Measurements from ENCODE around the gene TUBA3E. TPM values are rescaled to one million over a fixed set of nuclear protein-coding genes. Genes with fewer than 3 reads are reported as not detected.
"Not testable (repeated sequence)": the region's sequence is repeated elsewhere in the genome, so short reads cannot be mapped to it uniquely, and the experiment has no call there.

Gene TUBA3E
- total and polyA plus RNA-seq, 8 donors: 0.11 TPM; not detected in 7

DNA sequence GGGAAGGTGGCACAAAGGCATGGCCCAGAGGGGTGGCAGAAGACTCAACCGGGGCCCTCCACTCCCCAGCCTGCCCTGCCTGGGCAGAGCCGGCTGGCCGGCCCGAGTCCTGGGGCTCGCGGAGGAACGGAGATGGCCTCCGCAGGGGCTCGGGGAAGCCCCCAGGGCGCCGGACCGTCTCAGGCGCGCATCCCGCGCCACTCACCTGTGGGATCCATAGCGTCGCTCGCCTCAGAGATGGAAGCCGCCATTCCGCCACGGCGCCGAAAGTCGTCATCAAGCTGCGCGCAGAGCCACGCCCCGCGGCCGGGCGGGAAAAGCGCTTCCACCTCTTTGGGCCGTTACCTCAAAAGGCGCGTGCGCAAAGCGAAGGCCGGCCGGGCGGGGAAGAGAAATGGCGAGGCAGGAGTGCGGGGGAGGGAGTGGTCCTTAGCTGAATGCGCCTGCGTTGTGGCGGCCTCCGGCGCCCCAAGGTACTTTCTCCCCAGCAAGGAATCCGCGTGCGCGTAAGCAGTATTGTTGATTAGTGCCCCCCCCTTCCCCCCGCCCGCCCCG is 16.8 kb downstream of the TUBA3E start, which contains the start of gene SMPD4:
Gene SMPD4, minus strand, starts transcription at position 278 of the 555 bp plus-strand sequence. CDS start 5,010 bp downstream, outside the sequence.
- ATAC-seq (peak; percentile 90 to 95 (median 92)), FAIRE-seq (no peak), DNase-seq (peak; percentile 97 to 99 (median 98))
- TF ChIP-seq, protein P1, sequence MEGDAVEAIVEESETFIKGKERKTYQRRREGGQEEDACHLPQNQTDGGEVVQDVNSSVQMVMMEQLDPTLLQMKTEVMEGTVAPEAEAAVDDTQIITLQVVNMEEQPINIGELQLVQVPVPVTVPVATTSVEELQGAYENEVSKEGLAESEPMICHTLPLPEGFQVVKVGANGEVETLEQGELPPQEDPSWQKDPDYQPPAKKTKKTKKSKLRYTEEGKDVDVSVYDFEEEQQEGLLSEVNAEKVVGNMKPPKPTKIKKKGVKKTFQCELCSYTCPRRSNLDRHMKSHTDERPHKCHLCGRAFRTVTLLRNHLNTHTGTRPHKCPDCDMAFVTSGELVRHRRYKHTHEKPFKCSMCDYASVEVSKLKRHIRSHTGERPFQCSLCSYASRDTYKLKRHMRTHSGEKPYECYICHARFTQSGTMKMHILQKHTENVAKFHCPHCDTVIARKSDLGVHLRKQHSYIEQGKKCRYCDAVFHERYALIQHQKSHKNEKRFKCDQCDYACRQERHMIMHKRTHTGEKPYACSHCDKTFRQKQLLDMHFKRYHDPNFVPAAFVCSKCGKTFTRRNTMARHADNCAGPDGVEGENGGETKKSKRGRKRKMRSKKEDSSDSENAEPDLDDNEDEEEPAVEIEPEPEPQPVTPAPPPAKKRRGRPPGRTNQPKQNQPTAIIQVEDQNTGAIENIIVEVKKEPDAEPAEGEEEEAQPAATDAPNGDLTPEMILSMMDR (IDR thresholded peaks at IDR 0.05): no peak
- Histone ChIP-seq H3K9me3 (no peaks in the 10 kb centered on the region), H3K27me3 (no peaks in the 10 kb centered on the region), H3K36me3 (no peaks in the 10 kb centered on the region), H3K4me1 (peaks cover 6% of the 10 kb centered on the region in 3 donors), H3K27ac (peak within 1 kb of the TSS; percentile 79 to 92 (median 89)), H3K4me3 (peak within 1 kb of the TSS; percentile 70 to 98 (median 86))
- intact Hi-C loops (cut with DNase I): no loop called here
- 0% methylated on average over 52 to 55 of the region's 55 CpGs for WGBS, 2 donors

DNA sequence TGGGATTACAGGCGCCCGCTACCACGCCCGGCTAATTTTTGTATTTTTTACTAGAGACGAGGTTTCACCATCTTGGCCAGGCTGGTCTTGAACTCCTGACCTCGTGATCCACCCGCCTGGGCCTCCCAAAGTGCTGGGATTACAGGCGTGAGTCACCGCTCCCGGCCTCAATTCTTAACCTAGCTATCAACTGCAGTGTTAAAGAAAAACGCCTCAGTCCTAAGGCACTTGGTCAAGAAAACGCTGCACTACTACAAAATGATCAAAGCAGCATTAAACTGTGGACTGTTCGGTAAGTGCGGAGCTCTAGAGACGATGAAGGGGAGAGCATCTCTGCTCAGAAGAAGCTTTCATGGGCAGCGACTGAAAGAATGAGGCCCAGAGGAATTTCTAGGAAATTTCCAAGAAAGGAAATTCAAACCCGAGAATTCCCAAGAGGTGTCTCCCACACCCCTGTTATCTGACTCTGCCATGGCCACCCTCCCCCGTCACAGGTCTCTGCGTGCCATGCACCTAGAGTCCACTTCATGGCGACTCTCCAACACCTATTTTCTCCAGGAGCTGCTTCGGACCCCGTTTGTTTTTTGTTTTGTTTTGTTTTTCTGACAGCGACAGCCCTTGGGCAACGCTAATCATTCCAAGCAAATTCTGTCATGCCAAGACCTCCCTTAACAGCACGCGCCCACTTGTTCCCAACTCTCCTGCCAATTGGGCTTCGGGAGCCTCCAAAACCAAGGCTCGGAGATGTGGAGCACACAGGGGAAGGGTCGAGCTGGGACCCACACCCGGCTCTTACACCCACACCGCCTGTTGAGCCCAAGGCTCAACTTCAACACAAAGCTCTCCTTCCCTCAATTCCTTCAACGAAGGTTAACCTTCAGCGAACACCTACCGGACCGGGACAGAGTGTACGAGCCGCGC is 17.6 kb downstream of the TUBA3E start:
- H3K4me3 ChIP-seq: peak overlapping the region; percentile 70 to 98 (median 86)
- peak overlapping the region; percentile 79 to 92 (median 89) for H3K27ac ChIP-seq
- DNase-seq; ATAC-seq; H3K9me3 ChIP-seq; H3K4me1 ChIP-seq; H3K27me3 ChIP-seq; H3K36me3 ChIP-seq; FAIRE-seq; intact Hi-C loops (cut with DNase I): not testable (repeated sequence)
- WGBS, 2 donors: 18 to 21% methylated on average over 38 of the region's 38 CpGs

DNA sequence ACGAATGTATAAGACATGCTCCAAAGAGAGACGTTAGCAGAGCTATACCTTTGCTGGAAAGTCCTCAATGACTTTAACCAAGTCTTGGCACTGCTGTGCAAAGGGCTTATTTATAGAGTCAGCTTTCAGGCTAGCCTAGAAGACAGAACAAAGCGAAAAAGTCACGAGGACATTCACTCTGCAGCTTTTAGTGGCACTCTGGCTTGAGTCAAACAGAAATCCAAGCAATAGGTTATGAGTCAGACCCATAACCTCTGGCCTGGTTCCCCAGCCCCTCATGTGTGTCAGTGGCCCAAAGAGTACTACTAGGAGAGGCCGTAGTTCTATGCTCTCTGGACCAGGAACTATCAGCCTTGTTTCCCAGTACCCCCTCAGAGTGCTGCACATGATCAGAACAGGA is 23.4 kb downstream of the TUBA3E start:
- ATAC-seq; H3K4me1 ChIP-seq; H3K27ac ChIP-seq; intact Hi-C loops (cut with DNase I); DNase-seq; FAIRE-seq; H3K27me3 ChIP-seq; H3K9me3 ChIP-seq; H3K4me3 ChIP-seq: not testable (repeated sequence)
- H3K36me3 ChIP-seq: peaks cover 0 to 15% (median 0%) of the 10 kb centered on the region in 3 donors
- WGBS, 2 donors: 85 to 90% methylated on average over 5 of the region's 5 CpGs

DNA sequence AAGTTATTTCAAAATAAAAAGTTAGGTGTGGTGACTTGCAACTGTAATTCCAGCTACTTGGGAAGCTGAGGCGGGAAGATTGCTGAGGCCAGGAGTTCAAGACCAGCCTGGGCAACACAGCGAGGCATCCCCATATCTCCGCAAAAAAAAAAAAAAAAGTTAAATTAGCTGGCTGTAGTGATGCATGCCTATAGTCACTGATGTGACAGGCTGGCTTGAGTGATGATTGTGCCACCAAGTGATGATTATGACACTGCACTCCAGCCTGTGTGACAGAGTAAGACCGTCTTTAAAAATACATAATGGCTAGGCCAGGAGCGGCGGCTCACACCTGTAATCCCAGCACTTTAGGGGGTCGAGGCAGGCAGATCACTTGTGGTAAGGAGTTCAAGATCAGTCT is 28.3 kb downstream of the TUBA3E start:
- no peaks in the 10 kb centered on the region for H3K27me3 ChIP-seq
- ATAC-seq: no peak
- H3K4me3 ChIP-seq: no peak overlapping the region
- no peak overlapping the region for H3K27ac ChIP-seq
- no peaks in the 10 kb centered on the region for H3K4me1 ChIP-seq
- peaks cover 0 to 32% (median 5%) of the 10 kb centered on the region in 3 donors for H3K36me3 ChIP-seq
- intact Hi-C loops (cut with DNase I): loop anchor here in 1 of 3 donors (10.0 kb wide), 1 partner anchor 165 kb away; no protein-coding TSS in a partner anchor
- FAIRE-seq: no peak
- WGBS, 2 donors: 88 to 90% methylated on average over 7 of the region's 7 CpGs
- TF ChIP-seq, protein P1 (IDR thresholded peaks at IDR 0.05): no peak
- DNase-seq: no peak
- H3K9me3 ChIP-seq: no peaks in the 10 kb centered on the region

DNA sequence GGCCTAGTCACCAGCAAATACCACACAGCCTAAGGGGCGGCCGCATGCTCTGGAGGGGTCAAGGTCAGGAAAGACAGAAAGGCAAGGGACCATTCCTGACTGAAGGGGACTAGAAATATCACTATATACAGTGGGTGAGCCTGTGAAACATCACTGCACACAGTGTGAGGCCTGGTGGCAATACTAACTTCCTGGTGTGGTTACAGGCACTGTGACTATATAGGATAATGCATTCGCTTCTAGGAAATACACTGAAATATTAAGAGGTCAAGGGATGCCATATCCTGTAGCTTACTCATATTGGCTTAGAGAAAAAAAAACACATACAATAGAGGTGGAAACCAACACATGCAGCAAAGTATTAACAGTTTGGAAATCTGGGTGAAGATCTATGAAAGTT is 29.1 kb downstream of the TUBA3E start:
- 93 to 98% methylated on average over 3 of the region's 3 CpGs for WGBS, 2 donors
- peaks cover 0 to 35% (median 5%) of the 10 kb centered on the region in 3 donors for H3K36me3 ChIP-seq
- not testable (repeated sequence) for FAIRE-seq, ATAC-seq, H3K27ac ChIP-seq, H3K27me3 ChIP-seq, H3K9me3 ChIP-seq, H3K4me1 ChIP-seq, H3K4me3 ChIP-seq, DNase-seq
- intact Hi-C loops (cut with DNase I): loop anchor here in 1 of 3 donors (10.0 kb wide), 1 partner anchor 166 kb away; no protein-coding TSS in a partner anchor

DNA sequence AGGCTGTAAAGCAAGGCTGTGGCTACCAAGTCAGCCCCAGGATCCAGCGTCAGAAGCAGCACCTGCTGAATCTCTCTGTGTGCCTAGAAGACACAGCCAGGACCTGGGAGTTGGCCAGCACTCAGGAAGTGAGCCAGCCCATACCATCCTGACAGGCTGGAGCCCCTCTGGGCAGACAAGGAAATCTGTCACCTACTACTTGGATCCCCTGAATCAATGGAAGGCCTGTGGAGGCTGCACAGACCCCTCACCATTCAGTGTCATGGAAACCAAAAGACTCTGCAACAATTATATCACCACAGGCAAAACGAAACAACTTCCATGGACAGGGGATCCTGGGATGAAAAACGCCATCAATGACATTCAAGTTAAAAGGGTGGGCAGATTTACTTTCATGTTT is 31.6 kb downstream of the TUBA3E start:
- H3K9me3 ChIP-seq, H3K27ac ChIP-seq, FAIRE-seq, H3K27me3 ChIP-seq, H3K4me3 ChIP-seq, H3K4me1 ChIP-seq, ATAC-seq: not testable (repeated sequence)
- intact Hi-C loops (cut with DNase I): loop anchor here in 1 of 3 donors (10.0 kb wide), 1 partner anchor 168 kb away; no protein-coding TSS in a partner anchor
- peak in 1 of 6 donors; percentile 14 for DNase-seq
- H3K36me3 ChIP-seq: peaks cover 0 to 36% (median 5%) of the 10 kb centered on the region in 3 donors
- 77 to 81% methylated on average over 3 of the region's 3 CpGs for WGBS, 2 donors
